ENCODE results near the gene ELP5.
A peak's percentile ranks its signal among the peaks of the same experiment; 100 is the strongest.

The ELP5 gene

GRCh38 chr17:7252176-7253043 is at the start of gene ELP5:
Gene ELP5, plus strand, starts transcription at chr17:7252215. Its CDS starts 336 bp downstream, at chr17:7252551.
- DNase-seq, result peak; percentile 95 to 97 (median 96)

- no peak for DNase-seq
These were observed 48.6 kb upstream of the ELP5 start for GRCh38 chr17:7203391-7203790.

- no peak for DNase-seq
These were observed 47.7 kb upstream of the ELP5 start for GRCh38 chr17:7204336-7204735.

GRCh38 chr17:7204828-7205461 is 47.1 kb upstream of the ELP5 start:
- peak; percentile 77 to 89 (median 88) for DNase-seq

GRCh38 chr17:7205561-7205960 is 46.5 kb upstream of the ELP5 start:
- DNase-seq, result no peak

- no peak for DNase-seq
These were observed 44.7 kb upstream of the ELP5 start for GRCh38 chr17:7207120-7208001.

- no peak for DNase-seq
These were observed 43.9 kb upstream of the ELP5 start for GRCh38 chr17:7208027-7208571.

GRCh38 chr17:7208754-7209460 is 43.1 kb upstream of the ELP5 start:
- DNase-seq, result no peak

GRCh38 chr17:7211491-7212273 is 40.3 kb upstream of the ELP5 start:
- DNase-seq, result no peak

- DNase-seq, result peak; percentile 66 to 69 (median 66)
These were observed 38.1 kb upstream of the ELP5 start for GRCh38 chr17:7213895-7214299.

GRCh38 chr17:7214300-7215135 is 37.5 kb upstream of the ELP5 start:
- peak; percentile 96 to 98 (median 96) for DNase-seq

GRCh38 chr17:7215136-7215638 is 36.8 kb upstream of the ELP5 start:
- DNase-seq, result no peak

- DNase-seq, result no peak
These were observed 36.3 kb upstream of the ELP5 start for GRCh38 chr17:7215652-7216180.

- no peak for DNase-seq
These were observed 35.5 kb upstream of the ELP5 start for GRCh38 chr17:7216242-7217112.

- DNase-seq, result peak; percentile 49 to 75 (median 59)
These were observed 34.7 kb upstream of the ELP5 start for GRCh38 chr17:7217113-7217987.

GRCh38 chr17:7218166-7218565 is 33.8 kb upstream of the ELP5 start:
- no peak for DNase-seq

GRCh38 chr17:7218758-7219157 is 33.3 kb upstream of the ELP5 start:
- no peak for DNase-seq
